GM18873 (cell line): ENCODE data around the gene OR4A15.

Experiments used
- ATAC-seq: cut with Tn5 transposase; IDR thresholded peaks from one replicate; pipeline ENCODE4 v1.9.1; 2021; ENCODE audit warnings: mild to moderate bottlenecking, moderate library complexity, moderate number of reproducible peaks; ENCODE audit not compliant: unreplicated experiment, low FRiP score

The OR4A15 gene

GRCh38 chr11:55367674-55368073, at the start of gene OR4A15:
OR4A15 (plus strand) TSS chr11:55367974; CDS start chr11:55367974, 0 bp downstream.
- ATAC-seq = no peak

GRCh38 chr11:55324500-55324899, 43.3 kb upstream of the OR4A15 start:
- ATAC-seq = no peak

- ATAC-seq = no peak
These were observed 24.9 kb upstream of the OR4A15 start, which contains the start of gene OR4A16 for GRCh38 chr11:55342901-55343300. OR4A16 (plus strand) TSS chr11:55343201; CDS start chr11:55343201, 0 bp downstream.

- ATAC-seq = no peak
These were observed 22.5 kb upstream of the OR4A15 start for GRCh38 chr11:55345306-55345705.

- ATAC-seq = no peak
These were observed 18.7 kb upstream of the OR4A15 start for GRCh38 chr11:55349032-55349431.

- no peak for ATAC-seq
These were observed 10.1 kb upstream of the OR4A15 start for GRCh38 chr11:55357560-55358184.

- ATAC-seq = no peak
These were observed 33.2 kb downstream of the OR4A15 start for GRCh38 chr11:55401011-55401410.
